Endothelial cell of umbilical vein (primary cell): ENCODE data around the gene RIPOR3.

Source experiments
- CTCF ChIP-seq, 2 donors: IDR thresholded peaks; 1 replicate in 1 of 2; 2 replicates in 1 of 2; pipeline ENCODE4 v1.5.1; 2011; ENCODE audit warnings: low read length in 2 of 2, mild to moderate bottlenecking in 2 of 2, moderate library complexity in 2 of 2, control low read depth in 1 of 2, inconsistent platforms in 1 of 2, low read depth in 1 of 2; ENCODE audit not compliant: insufficient read depth in 1 of 2; ENCODE audit errors: extremely low read depth in 1 of 2
- EZH2 ChIP-seq: IDR thresholded peaks from 2 replicates; pipeline ENCODE4 v1.6.1; 2012; ENCODE audit warnings: borderline replicate concordance, low read depth, mild to moderate bottlenecking, moderate library complexity, low read length, inconsistent platforms; ENCODE audit not compliant: severe bottlenecking
- JUN ChIP-seq: IDR thresholded peaks from 2 replicates; pipeline ENCODE4 v1.6.1; 2011; ENCODE audit warnings: borderline replicate concordance, low read depth; ENCODE audit not compliant: insufficient read length, insufficient read depth
- POLR2A ChIP-seq: IDR thresholded peaks from 2 replicates; pipeline ENCODE4 v1.6.1; 2012; ENCODE audit warnings: low read depth, mild to moderate bottlenecking, control low read depth, low read length

GRCh38 chr20:50670126-50670862 is 21.0 kb downstream of the RIPOR3 start:
- no peak for TF ChIP-seq CTCF (IDR thresholded peaks at IDR 0.05; ENCODE audit: extremely low read depth in 1 of 2, insufficient read depth in 1 of 2, low read depth in 1 of 2, low read length in 2 of 2)
- TF ChIP-seq EZH2: no peak
- TF ChIP-seq POLR2A: no peak
- no peak for TF ChIP-seq JUN
